Calu3 (cell line): Measurements from ENCODE around the gene TRPM1. TPM values are rescaled to one million over a fixed set of nuclear protein-coding genes. Genes with fewer than 3 reads are reported as not detected.

ENCODE experiments used
- BruUV-seq: library from RNA; stranded (reverse); fragments of 400-500 nt; replicated peaks from 2 replicates; lab custom pipeline; 2021; lab: Mats Ljungman, UMichigan
- CTCF ChIA-PET: fragments of 300-600 bp; sonication (Branson Sonifier 250); formaldehyde crosslinking; loops from one replicate; lab custom pipeline; 2022; ENCODE audit warnings: antibody characterized with exemption; lab: Charles Lee
- DNase-seq: peaks from one replicate; pipeline ENCODE4 v3.0.0; 2022
- H3K27ac Mint-ChIP-seq: one replicate; pipeline ENCODE4 v1.8.0; 2022; ENCODE audit warnings: mixed read lengths; ENCODE audit not compliant: unreplicated experiment
- H3K27me3 Mint-ChIP-seq: one replicate; pipeline ENCODE4 v1.8.0; 2022; ENCODE audit warnings: mixed read lengths; ENCODE audit not compliant: unreplicated experiment
- H3K36me3 Mint-ChIP-seq: one replicate; pipeline ENCODE4 v1.8.0; 2022; ENCODE audit warnings: mild to moderate bottlenecking, moderate library complexity, mixed read lengths; ENCODE audit not compliant: insufficient read depth, unreplicated experiment
- H3K4me1 Mint-ChIP-seq: one replicate; pipeline ENCODE4 v1.8.0; 2022; ENCODE audit warnings: mild to moderate bottlenecking, low read depth, mixed read lengths; ENCODE audit not compliant: unreplicated experiment
- H3K4me3 Mint-ChIP-seq: one replicate; pipeline ENCODE4 v1.8.0; 2022; ENCODE audit warnings: mild to moderate bottlenecking, low read depth, moderate library complexity, mixed read lengths; ENCODE audit not compliant: unreplicated experiment
- H3K9me3 Mint-ChIP-seq: one replicate; pipeline ENCODE4 v1.8.0; 2022; ENCODE audit warnings: low read depth, mixed read lengths; ENCODE audit not compliant: unreplicated experiment
- intact Hi-C: fragments of 100-400 bp; cut with micrococcal nuclease; formaldehyde crosslinking; loops from one replicate; pipeline ENCODE4 v1.10.0; 2022; ENCODE audit not compliant: unreplicated experiment
- total RNA-seq: library from RNA; stranded (reverse); gene quantifications from 2 replicates; pipeline ENCODE4 v1.2.3, GENCODE V29; 2022
- TF ChIP-seq, protein P1 (sequence below): fragments of 200-600 bp; IDR thresholded peaks from one replicate; pipeline ENCODE4 v1.8.0; 2022; ENCODE audit warnings: antibody characterized with exemption; ENCODE audit not compliant: unreplicated experiment

Gene TRPM1
- total RNA-seq, 1 experiment from 2014 or later = not detected

DNA sequence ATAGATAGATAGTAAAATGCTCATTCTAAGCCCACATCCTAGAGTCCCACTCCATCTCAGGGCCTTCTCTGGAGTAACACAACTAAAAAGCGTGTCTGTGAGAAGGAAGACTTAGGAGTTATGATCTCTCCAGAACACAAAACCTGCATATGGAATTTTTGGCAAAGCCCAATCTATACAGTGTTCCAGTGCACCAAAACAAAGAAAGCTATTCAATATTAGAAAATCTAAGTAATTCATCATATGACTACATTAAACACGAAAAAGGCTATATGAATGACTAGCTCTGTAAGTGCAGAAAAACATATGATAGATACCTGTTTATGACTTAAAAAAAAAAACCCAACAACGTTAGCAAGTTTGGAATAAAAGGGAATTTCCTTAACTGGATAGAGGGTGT, 137.8 kb downstream of the TRPM1 start:
- Mint-ChIP-seq H3K36me3 (no peaks in the 10 kb centered on the region), H3K9me3 (no peaks in the 10 kb centered on the region), H3K27ac (no peak overlapping the region), H3K4me3 (no peak overlapping the region), H3K4me1 (no peaks in the 10 kb centered on the region), H3K27me3 (no peaks in the 10 kb centered on the region)
- TF ChIP-seq, protein P1, sequence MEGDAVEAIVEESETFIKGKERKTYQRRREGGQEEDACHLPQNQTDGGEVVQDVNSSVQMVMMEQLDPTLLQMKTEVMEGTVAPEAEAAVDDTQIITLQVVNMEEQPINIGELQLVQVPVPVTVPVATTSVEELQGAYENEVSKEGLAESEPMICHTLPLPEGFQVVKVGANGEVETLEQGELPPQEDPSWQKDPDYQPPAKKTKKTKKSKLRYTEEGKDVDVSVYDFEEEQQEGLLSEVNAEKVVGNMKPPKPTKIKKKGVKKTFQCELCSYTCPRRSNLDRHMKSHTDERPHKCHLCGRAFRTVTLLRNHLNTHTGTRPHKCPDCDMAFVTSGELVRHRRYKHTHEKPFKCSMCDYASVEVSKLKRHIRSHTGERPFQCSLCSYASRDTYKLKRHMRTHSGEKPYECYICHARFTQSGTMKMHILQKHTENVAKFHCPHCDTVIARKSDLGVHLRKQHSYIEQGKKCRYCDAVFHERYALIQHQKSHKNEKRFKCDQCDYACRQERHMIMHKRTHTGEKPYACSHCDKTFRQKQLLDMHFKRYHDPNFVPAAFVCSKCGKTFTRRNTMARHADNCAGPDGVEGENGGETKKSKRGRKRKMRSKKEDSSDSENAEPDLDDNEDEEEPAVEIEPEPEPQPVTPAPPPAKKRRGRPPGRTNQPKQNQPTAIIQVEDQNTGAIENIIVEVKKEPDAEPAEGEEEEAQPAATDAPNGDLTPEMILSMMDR = no peak
- BruUV-seq = no TSS peak
- intact Hi-C loops = no loop called here
- no peak for DNase-seq
- CTCF ChIA-PET = no interaction called here

DNA sequence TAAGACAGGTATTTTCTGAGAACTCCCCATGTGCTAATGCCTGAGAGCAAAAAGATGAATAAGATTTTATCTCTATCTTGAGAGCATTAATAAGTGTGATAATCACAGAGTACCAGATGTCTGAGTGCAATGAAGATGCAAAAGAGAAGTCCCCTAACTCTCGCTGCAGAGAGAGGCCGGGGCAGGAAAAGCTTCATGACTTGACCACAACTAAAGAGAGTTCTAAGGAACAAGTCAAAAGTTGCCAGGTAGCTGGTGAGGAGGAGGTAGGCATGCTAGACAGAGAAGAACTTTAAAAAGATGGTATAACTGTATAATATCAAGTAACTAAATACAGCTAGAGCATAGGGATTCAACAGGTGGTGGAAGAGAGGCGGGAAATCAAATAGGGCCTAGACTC, 138.9 kb downstream of the TRPM1 start:
- intact Hi-C loops = no loop called here
- H3K9me3 Mint-ChIP-seq = no peaks in the 10 kb centered on the region
- H3K27ac Mint-ChIP-seq = no peak overlapping the region
- no peak overlapping the region for H3K4me3 Mint-ChIP-seq
- CTCF ChIA-PET = no interaction called here
- no peaks in the 10 kb centered on the region for H3K4me1 Mint-ChIP-seq
- no TSS peak for BruUV-seq
- TF ChIP-seq, protein P1 = no peak
- no peaks in the 10 kb centered on the region for H3K27me3 Mint-ChIP-seq
- no peaks in the 10 kb centered on the region for H3K36me3 Mint-ChIP-seq
- no peak for DNase-seq

DNA sequence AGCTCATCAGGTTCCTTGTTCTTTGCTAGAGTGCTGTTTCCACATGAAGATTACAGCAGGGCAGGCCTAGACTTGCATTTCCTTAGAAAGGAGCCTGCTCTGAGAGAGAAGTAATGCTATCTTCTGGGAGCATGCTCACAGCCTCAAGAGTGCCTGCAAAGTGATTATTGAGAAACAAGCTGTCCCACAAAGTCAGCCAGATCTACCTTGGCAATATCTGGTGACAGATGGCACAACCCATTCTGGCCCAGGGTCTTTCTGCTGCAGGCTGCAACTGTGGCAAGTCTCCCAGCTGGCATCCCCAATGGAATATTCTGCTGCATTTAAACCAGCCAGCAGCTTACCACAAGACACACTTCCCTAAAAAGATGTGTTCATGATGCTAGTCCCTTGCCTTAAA, 139.4 kb downstream of the TRPM1 start:
- no TSS peak for BruUV-seq
- no peak for DNase-seq
- CTCF ChIA-PET = no interaction called here
- H3K4me1 Mint-ChIP-seq = no peaks in the 10 kb centered on the region
- TF ChIP-seq, protein P1 = no peak
- no peak overlapping the region for H3K27ac Mint-ChIP-seq
- no peak overlapping the region for H3K4me3 Mint-ChIP-seq
- H3K27me3 Mint-ChIP-seq = no peaks in the 10 kb centered on the region
- H3K9me3 Mint-ChIP-seq = no peaks in the 10 kb centered on the region
- H3K36me3 Mint-ChIP-seq = no peaks in the 10 kb centered on the region
- intact Hi-C loops = no loop called here

DNA sequence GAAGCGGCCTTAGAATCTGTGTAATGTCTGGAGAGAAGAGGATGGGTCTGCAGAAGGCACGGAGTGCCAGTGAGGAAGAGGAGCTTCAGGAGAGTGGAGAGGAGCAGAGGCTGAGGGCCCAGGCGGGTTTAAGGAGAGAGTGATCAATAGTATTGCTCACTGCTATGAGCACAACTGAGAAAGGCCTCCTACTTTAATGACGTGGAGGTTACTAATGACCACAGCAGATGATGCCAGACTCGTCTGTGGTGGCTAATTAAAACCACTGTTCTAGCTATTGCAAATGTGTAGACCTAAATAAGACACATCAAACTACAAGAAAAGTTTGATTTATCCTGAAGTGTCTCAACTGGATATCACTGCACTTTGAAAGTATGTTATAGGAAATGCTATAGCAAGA, 143.3 kb downstream of the TRPM1 start:
- H3K27ac Mint-ChIP-seq = no peak overlapping the region
- intact Hi-C loops = no loop called here
- H3K9me3 Mint-ChIP-seq = no peaks in the 10 kb centered on the region
- H3K4me1 Mint-ChIP-seq = no peaks in the 10 kb centered on the region
- no peaks in the 10 kb centered on the region for H3K36me3 Mint-ChIP-seq
- no peaks in the 10 kb centered on the region for H3K27me3 Mint-ChIP-seq
- TF ChIP-seq, protein P1 = no peak
- no peak overlapping the region for H3K4me3 Mint-ChIP-seq
- CTCF ChIA-PET = interaction anchor here (0.6 kb wide), 1 partner anchor 31 kb away, joined by 3 read pairs; no protein-coding TSS in a partner anchor
- DNase-seq = no peak
- no TSS peak for BruUV-seq
